Gastroesophageal sphincter (tissue), 3 donors: ENCODE results near the gene GPR61.

Source experiments
- EP300 ChIP-seq: sonication (generic); formaldehyde crosslinking; IDR thresholded peaks from one replicate; pipeline ENCODE4 v1.6.1; 2017; ENCODE audit warnings: antibody characterized with exemption, mild to moderate bottlenecking
- POLR2A ChIP-seq, 2 donors: fragments of 450-650 bp; IDR thresholded peaks; one replicate each; pipeline ENCODE4 v1.6.1; 2017; ENCODE audit warnings: antibody characterized with exemption in 2 of 2, mild to moderate bottlenecking in 2 of 2, moderate library complexity in 1 of 2
- POLR2AphosphoS5 ChIP-seq: sonication (generic); formaldehyde crosslinking; IDR thresholded peaks from one replicate; pipeline ENCODE4 v1.6.1; 2017; ENCODE audit warnings: antibody characterized with exemption
- TF ChIP-seq, protein P1 (sequence below), 4 experiments: fragments of 200-600 bp in 2 of 4; fragments of 450-650 bp in 2 of 4; sonication (generic) in 1 of 4; IDR thresholded peaks; one replicate each; pipeline ENCODE4 v1.5.1; 2017 to 2019; ENCODE audit warnings: antibody characterized with exemption in 4 of 4, mild to moderate bottlenecking in 2 of 4, moderate library complexity in 2 of 4

- TF ChIP-seq, protein P1, sequence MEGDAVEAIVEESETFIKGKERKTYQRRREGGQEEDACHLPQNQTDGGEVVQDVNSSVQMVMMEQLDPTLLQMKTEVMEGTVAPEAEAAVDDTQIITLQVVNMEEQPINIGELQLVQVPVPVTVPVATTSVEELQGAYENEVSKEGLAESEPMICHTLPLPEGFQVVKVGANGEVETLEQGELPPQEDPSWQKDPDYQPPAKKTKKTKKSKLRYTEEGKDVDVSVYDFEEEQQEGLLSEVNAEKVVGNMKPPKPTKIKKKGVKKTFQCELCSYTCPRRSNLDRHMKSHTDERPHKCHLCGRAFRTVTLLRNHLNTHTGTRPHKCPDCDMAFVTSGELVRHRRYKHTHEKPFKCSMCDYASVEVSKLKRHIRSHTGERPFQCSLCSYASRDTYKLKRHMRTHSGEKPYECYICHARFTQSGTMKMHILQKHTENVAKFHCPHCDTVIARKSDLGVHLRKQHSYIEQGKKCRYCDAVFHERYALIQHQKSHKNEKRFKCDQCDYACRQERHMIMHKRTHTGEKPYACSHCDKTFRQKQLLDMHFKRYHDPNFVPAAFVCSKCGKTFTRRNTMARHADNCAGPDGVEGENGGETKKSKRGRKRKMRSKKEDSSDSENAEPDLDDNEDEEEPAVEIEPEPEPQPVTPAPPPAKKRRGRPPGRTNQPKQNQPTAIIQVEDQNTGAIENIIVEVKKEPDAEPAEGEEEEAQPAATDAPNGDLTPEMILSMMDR (IDR thresholded peaks at IDR 0.05), result no peak
- TF ChIP-seq POLR2A (IDR thresholded peaks at IDR 0.05), result no peak
- TF ChIP-seq EP300, result no peak
- TF ChIP-seq POLR2AphosphoS5, result no peak
Measured at GRCh38 chr1:109565241-109565640, 25.6 kb downstream of the GPR61 start.
